A673 (cell line): Measurements from ENCODE around the gene MESD.

ENCODE experiments used
- CTCF ChIP-seq: fragments of 300-800, 200-600 bp; sonication (generic); conservative IDR thresholded peaks from 2 replicates; pipeline ENCODE4 v1.5.1; 2017; ENCODE audit warnings: low read depth, mild to moderate bottlenecking, antibody characterized with exemption, low read length, moderate library complexity, mixed read lengths
- EZH2 ChIP-seq: fragments of 200-600 bp; sonication (generic); IDR thresholded peaks from 2 replicates; pipeline ENCODE4 v1.6.1; 2017; ENCODE audit warnings: borderline replicate concordance, low read depth, mild to moderate bottlenecking, mixed read lengths, antibody characterized with exemption, low read length; ENCODE audit not compliant: poor library complexity, severe bottlenecking

- TF ChIP-seq CTCF (no peak), EZH2 (no peak)
Measured at GRCh38 chr15:80920271-80920699, 69.3 kb downstream of the MESD start.
